Adrenal gland (tissue), 12 donors: ENCODE results near the gene EVC. TPM values are rescaled to one million over a fixed set of nuclear protein-coding genes. Genes with fewer than 3 reads are reported as not detected.
"Not testable (repeated sequence)": the region's sequence is repeated elsewhere in the genome, so short reads cannot be mapped to it uniquely, and the experiment has no call there.

Experiments used
- DNase-seq, 7 donors: peaks; one replicate each; pipeline ENCODE4 v3.0.0-alpha.2; 2019 to 2020
- H3K27ac ChIP-seq, 5 donors: fragments of 200-600 bp; sonication (generic) in 4 of 5; 1 replicate in 3 of 5; 2 replicates in 2 of 5; pipeline versions ENCODE4 v1.5.1 to v1.8.0; 2016 to 2020; ENCODE audit warnings: mild to moderate bottlenecking in 1 of 5
- H3K27me3 ChIP-seq: fragments of 200-600 bp; 2 replicates; pipeline ENCODE4 v1.8.0; 2021
- H3K36me3 ChIP-seq, 2 donors: fragments of 200-600 bp; replicated peaks in 1 of 2; 1 replicate in 1 of 2; 2 replicates in 1 of 2; pipeline versions ENCODE4 v1.5.1 to v1.8.0; 2018 to 2022
- H3K4me1 ChIP-seq, 2 donors: fragments of 200-600 bp; replicated peaks in 1 of 2; 1 replicate in 1 of 2; 2 replicates in 1 of 2; pipeline versions ENCODE4 v1.5.1 to v1.8.0; 2018 to 2021
- H3K4me3 ChIP-seq, 4 donors: fragments of 200-600 bp; sonication (generic) in 3 of 4; one replicate each; pipeline ENCODE4 v1.5.1; 2016 to 2018
- H3K9me3 ChIP-seq, 3 donors: fragments of 200-600 bp; sonication (generic) in 1 of 3; replicated peaks in 1 of 3; 1 replicate in 2 of 3; 2 replicates in 1 of 3; pipeline versions ENCODE4 v1.5.1 to v1.8.0; 2016 to 2021
- POLR2A ChIP-seq, 2 donors: fragments of 450-650 bp; IDR thresholded peaks; one replicate each; pipeline ENCODE4 v1.6.1; 2017; ENCODE audit warnings: antibody characterized with exemption in 2 of 2, mild to moderate bottlenecking in 2 of 2, moderate library complexity in 1 of 2
- WGBS, 4 donors: extraction: QIAGEN DNeasy Blood & Tissue Kit in 2 of 4; methylation state at CpG; one replicate each; pipeline versions ENCODE4 v1.1.5 to v1.1.7; 2013 to 2017; 5-methylcytosine and 5-hydroxymethylcytosine counted together
- intact Hi-C, 2 donors: fragments of 100-400 bp; cut with DNase I; formaldehyde crosslinking; loops; one replicate each; pipeline versions ENCODE4 v1.14.1 to v1.15.0; 2022 to 2023
- polyA plus RNA-seq, 3 donors: library from polyadenylated mRNA; stranded (reverse); fragments of 200-250 nt in 2 of 3; fragments of 350-450 nt in 1 of 3; fragmentation: Illumina TruSeq in 1 of 3; extraction: RNeasy Lipid Tissue Mini Kit (QIAGEN cat#74804) in 1 of 3; gene quantifications; one replicate each; pipeline ENCODE4 v1.2.3, GENCODE V29; 2013 to 2014
- total RNA-seq, 9 donors: library from RNA; depleted of rRNA in 4 of 9; stranded (reverse); fragments of >200 nt in 4 of 9; fragments of 120-200 nt in 1 of 9; fragmentation: NEBNext Ultra II Directional in 1 of 9; extraction: Animal tissue kit (Norgen Biotek cat#: 25700) in 1 of 9; gene quantifications; one replicate each; pipeline versions ENCODE4 v1.1.0 to v1.2.4, GENCODE V29; 2013 to 2023
- TF ChIP-seq, protein P1 (sequence below), 6 experiments: fragments of 450-650 bp in 4 of 6; fragments of 200-600 bp in 2 of 6; sonication (generic) in 1 of 6; IDR thresholded peaks; 1 replicate in 5 of 6; 2 replicates in 1 of 6; pipeline versions ENCODE4 v1.5.1 to v1.8.0; 2016 to 2021; ENCODE audit warnings: antibody characterized with exemption in 6 of 6, mild to moderate bottlenecking in 2 of 6, moderate library complexity in 1 of 6
- donor health status: healthy with polysubstance abuse.
- donor health status: Bipolar disorder and iron deficiency.
- donor health status: DM: yes; HTN: yes; CAD: no.
- donor health status: DM: no; HTN: no; CAD: no.
- donor health status: DM: no; HTN: no; CAD: no.
- donor health status: DM: yes; HTN: yes; CAD: no.

The EVC gene
- total and polyA plus RNA-seq, 12 donors: 1.0 to 23.7 (median 10.1) TPM

DNA sequence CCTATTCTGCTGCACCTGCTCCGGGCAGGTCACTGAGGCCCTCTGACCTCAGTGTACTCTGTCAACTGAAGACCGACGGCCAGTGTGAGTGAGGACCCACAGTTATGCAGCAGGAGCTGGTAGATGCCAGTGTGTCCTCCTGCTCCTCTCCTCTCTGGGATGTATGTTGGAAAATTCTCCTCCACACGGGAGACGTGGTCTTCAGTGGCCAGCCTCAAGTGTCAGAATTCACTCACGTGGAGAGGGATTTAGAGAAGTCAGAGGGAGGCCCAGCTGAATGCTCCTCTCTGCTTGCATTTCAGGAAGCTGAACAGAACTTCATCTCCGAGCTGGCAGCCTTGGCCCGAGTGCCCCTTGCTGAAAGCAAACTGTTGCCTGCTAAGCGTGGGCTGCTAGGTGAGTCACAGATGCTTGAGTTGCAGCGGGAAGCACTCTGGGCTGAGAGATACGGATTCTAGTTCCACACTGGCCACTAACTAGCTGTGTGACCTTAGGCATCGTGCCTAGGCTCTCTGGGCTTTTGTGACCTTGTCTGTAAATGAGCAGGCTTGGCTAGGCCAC, 98.3 kb downstream of the EVC start:
- no peaks in the 10 kb centered on the region for H3K9me3 ChIP-seq
- TF ChIP-seq, protein P1, sequence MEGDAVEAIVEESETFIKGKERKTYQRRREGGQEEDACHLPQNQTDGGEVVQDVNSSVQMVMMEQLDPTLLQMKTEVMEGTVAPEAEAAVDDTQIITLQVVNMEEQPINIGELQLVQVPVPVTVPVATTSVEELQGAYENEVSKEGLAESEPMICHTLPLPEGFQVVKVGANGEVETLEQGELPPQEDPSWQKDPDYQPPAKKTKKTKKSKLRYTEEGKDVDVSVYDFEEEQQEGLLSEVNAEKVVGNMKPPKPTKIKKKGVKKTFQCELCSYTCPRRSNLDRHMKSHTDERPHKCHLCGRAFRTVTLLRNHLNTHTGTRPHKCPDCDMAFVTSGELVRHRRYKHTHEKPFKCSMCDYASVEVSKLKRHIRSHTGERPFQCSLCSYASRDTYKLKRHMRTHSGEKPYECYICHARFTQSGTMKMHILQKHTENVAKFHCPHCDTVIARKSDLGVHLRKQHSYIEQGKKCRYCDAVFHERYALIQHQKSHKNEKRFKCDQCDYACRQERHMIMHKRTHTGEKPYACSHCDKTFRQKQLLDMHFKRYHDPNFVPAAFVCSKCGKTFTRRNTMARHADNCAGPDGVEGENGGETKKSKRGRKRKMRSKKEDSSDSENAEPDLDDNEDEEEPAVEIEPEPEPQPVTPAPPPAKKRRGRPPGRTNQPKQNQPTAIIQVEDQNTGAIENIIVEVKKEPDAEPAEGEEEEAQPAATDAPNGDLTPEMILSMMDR (IDR thresholded peaks at IDR 0.05): no peak
- no peak for TF ChIP-seq POLR2A (IDR thresholded peaks at IDR 0.05)
- intact Hi-C loops: no loop called here
- H3K4me1 ChIP-seq: no peaks in the 10 kb centered on the region
- DNase-seq: no peak
- no peaks in the 10 kb centered on the region for H3K36me3 ChIP-seq
- WGBS, 4 donors: 82 to 88% (median 85%) methylated on average over 8 to 12 of the region's 12 CpGs
- no peak overlapping the region for H3K4me3 ChIP-seq
- H3K27me3 ChIP-seq: no peaks in the 10 kb centered on the region
- no peak overlapping the region for H3K27ac ChIP-seq

GRCh38 chr4:5810151-5810550, 99.2 kb downstream of the EVC start:
- Histone ChIP-seq H3K4me1 (no peaks in the 10 kb centered on the region), H3K4me3 (no peak overlapping the region), H3K27me3 (no peaks in the 10 kb centered on the region), H3K9me3 (no peaks in the 10 kb centered on the region), H3K27ac (no peak overlapping the region), H3K36me3 (no peaks in the 10 kb centered on the region)
- intact Hi-C loops: loop anchor here in 1 of 2 donors (5.0 to 10.0 kb wide), 2 partner anchors 413 to 765 kb away; no protein-coding TSS in a partner anchor
- WGBS, 4 donors: 93 to 100% (median 97%) methylated on average over 3 of the region's 3 CpGs
- no peak for DNase-seq
- TF ChIP-seq POLR2A (IDR thresholded peaks at IDR 0.05): no peak

DNA sequence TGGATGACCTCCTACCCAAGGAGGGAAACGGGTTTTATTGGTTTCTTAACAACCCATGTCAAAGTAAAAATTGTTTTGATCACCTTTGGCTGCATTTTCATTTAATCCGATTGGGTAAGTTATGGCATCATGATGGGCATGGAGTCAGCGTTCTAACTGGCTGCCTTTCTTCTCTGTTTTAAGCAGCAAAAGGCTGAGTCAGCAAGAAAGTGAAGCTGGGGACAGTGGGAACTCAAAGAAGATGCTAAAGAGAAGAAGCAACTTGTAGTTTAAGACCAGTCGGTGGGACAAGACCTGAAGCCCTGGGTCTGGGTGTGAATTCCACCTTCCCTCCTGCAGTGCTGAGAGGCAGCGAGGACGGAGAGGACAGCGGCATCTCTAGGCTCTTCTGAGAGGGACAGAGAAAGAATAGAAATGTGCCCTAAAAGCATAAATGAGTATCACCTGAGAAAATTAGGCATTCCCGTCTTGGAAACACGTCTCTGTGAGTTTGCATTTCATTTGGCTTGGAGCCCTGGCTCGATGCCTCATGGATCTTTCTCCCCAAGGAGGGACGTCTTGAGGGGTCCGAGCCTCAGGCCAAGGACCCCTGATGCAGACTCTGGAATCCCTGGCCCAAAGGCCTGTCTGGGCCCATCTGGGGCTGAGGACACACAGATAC, 99.9 kb downstream of the EVC start:
- 84 to 89% (median 86%) methylated on average over 12 of the region's 12 CpGs for WGBS, 4 donors
- no peak for TF ChIP-seq POLR2A (IDR thresholded peaks at IDR 0.05)
- TF ChIP-seq, protein P1 (IDR thresholded peaks at IDR 0.05): no peak

GRCh38 chr4:5812057-5812456, 101.1 kb downstream of the EVC start:
- WGBS, 4 donors: 73 to 94% (median 92%) methylated on average over 2 to 5 of the region's 5 CpGs
- not testable (repeated sequence) for H3K27ac ChIP-seq, DNase-seq, H3K9me3 ChIP-seq, H3K36me3 ChIP-seq, H3K27me3 ChIP-seq, H3K4me3 ChIP-seq, H3K4me1 ChIP-seq
- intact Hi-C loops: loop anchor here in 1 of 2 donors (5.0 to 10.0 kb wide), 2 partner anchors 415 to 767 kb away; no protein-coding TSS in a partner anchor

More for the DNA sequence above, 99.9 kb downstream of the EVC start:
- H3K9me3 ChIP-seq: no peaks in the 10 kb centered on the region
- H3K4me3 ChIP-seq: no peak overlapping the region
- H3K27ac ChIP-seq: no peak overlapping the region
- no peak for DNase-seq
- no peaks in the 10 kb centered on the region for H3K4me1 ChIP-seq
- no peaks in the 10 kb centered on the region for H3K36me3 ChIP-seq
- H3K27me3 ChIP-seq: no peaks in the 10 kb centered on the region
- intact Hi-C loops: loop anchor here in 1 of 2 donors (5.0 to 10.0 kb wide), 2 partner anchors 414 to 766 kb away; no protein-coding TSS in a partner anchor

DNA sequence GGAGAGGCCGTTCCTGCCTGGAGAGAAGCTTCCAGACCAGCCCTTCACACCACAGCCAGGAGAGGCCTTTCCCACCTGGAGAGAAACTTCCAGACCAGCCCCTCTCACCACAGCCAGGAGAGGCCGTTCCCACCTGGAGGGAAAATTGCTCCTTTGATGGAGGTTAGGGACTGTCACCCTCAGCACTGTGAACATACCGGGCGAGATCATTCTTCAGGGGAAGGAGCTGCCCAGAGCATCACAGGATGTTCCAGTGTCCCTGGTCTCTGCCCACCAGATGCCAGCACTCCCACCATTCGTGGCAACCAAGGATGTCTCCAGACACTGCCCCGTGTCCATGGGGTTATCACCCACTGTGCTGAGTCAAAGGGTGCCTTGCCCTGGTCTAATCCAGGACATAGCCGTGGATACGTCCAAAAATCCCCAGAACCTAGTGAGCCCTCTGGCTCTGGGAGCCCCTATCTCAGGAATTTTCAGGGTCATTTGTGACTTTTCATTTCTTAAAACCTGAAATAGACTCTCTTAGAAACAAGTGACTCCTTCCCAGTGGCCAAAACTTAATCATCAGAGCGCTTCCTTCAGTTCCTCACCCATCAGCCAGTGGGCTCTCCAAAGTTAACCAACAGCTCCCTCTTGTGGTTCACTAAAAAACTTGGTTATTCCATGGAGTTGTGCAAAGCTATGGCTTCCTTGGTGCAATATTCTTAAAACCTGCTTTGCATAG, 101.7 kb downstream of the EVC start:
- Histone ChIP-seq H3K27ac (no peak overlapping the region), H3K36me3 (no peaks in the 10 kb centered on the region), H3K4me1 (no peaks in the 10 kb centered on the region), H3K4me3 (no peak overlapping the region), H3K9me3 (no peaks in the 10 kb centered on the region), H3K27me3 (no peaks in the 10 kb centered on the region)
- TF ChIP-seq POLR2A (IDR thresholded peaks at IDR 0.05): no peak
- TF ChIP-seq, protein P1 (IDR thresholded peaks at IDR 0.05): peak; percentile 65 to 76 (median 72)
- intact Hi-C loops: loop anchor here in 1 of 2 donors (5.0 to 10.0 kb wide), 2 partner anchors 415 to 768 kb away; no protein-coding TSS in a partner anchor
- WGBS, 4 donors: 71 to 79% (median 76%) methylated on average over 3 to 9 of the region's 9 CpGs
- peak in 6 of 7 donors; percentile 31 to 44 (median 40) for DNase-seq
